Measurements from ENCODE around the gene RELN. TPM values are rescaled to one million over a fixed set of nuclear protein-coding genes. Genes with fewer than 3 reads are reported as not detected.

The RELN gene
- total and polyA plus RNA-seq, 10 of the 15 experiments (the other 5 are each of a cell fraction or from before 2014, with no cell fraction given) = 0.11 to 0.21 TPM; not detected in 8

- POLR2A ChIA-PET = no interaction called here
- Histone ChIP-seq H3K36me3 (ENCODE audit: control insufficient read depth in 2 of 2, insufficient read depth in 2 of 2, low read length in 1 of 2) (no peaks in the 10 kb centered on the region), H3K4me1 (ENCODE audit: control insufficient read depth, insufficient read depth, low read length) (no peaks in the 10 kb centered on the region), H4K20me1 (ENCODE audit: control insufficient read depth, insufficient read depth) (no peaks in the 10 kb centered on the region), H2AFZ (ENCODE audit: control insufficient read depth, low read depth, low read length) (no peak overlapping the region), H3K4me3 (no peak overlapping the region), H3K27me3 (replicated peaks in 1 of 2; ENCODE audit: control insufficient read depth in 2 of 2, insufficient read depth in 2 of 2, low read length in 1 of 2) (no peaks in the 10 kb centered on the region), H3K4me2 (ENCODE audit: control insufficient read depth, insufficient read depth) (no peak overlapping the region), H3K79me2 (ENCODE audit: control insufficient read depth, insufficient read depth, low read length) (no peaks in the 10 kb centered on the region), H3K27ac (ENCODE audit: control insufficient read depth, insufficient read depth) (no peak overlapping the region), H3K9ac (ENCODE audit: control insufficient read depth, insufficient read depth, low read length) (no peak overlapping the region), H3K9me3 (replicated peaks; ENCODE audit: control insufficient read depth, insufficient read depth, low read length) (no peaks in the 10 kb centered on the region)
- no peak for ATAC-seq
- in situ Hi-C loops (cut with MboI) (no loop called here), intact Hi-C loops (cut with micrococcal nuclease; ENCODE audit: unreplicated experiment) (no loop called here)
- CTCF ChIA-PET = no interaction called here
- no TSS peak for BruUV-seq (replicated peaks)
- RAD21 ChIA-PET (ENCODE audit: unreplicated experiment) = no interaction called here
- DNase-seq (ENCODE audit: low read depth, low spot score) = no peak
- SMC1A ChIA-PET (ENCODE audit: uncharacterized antibody, unreplicated experiment) = no interaction called here
- no peak for FAIRE-seq
- 0% methylated on average over 1 of the region's 1 CpG for WGBS (ENCODE audit: insufficient coverage, insufficient replicate concordance, low lambda C conversion rate, missing lambda C conversion rate)
- TF ChIP-seq KAT2A (conservative IDR thresholded peaks at IDR 0.05; ENCODE audit: control insufficient read depth, low read depth, low read length) = no peak
These were observed 240.8 kb downstream of the RELN start for GRCh38 chr7:103748680-103749079.

- H3K36me3 ChIP-seq (ENCODE audit: control insufficient read depth in 2 of 2, insufficient read depth in 2 of 2, low read length in 1 of 2) = no peaks in the 10 kb centered on the region
- intact Hi-C loops (cut with micrococcal nuclease; ENCODE audit: unreplicated experiment) (no loop called here), in situ Hi-C loops (cut with MboI) (no loop called here)
- no peak overlapping the region for H2AFZ ChIP-seq (ENCODE audit: control insufficient read depth, low read depth, low read length)
- no peak for FAIRE-seq
- SMC1A ChIA-PET (ENCODE audit: uncharacterized antibody, unreplicated experiment) = interaction anchor here (1.7 kb wide), 1 partner anchor 20 kb away, joined by 4 read pairs; no protein-coding TSS in a partner anchor
- H3K27me3 ChIP-seq (replicated peaks in 1 of 2; ENCODE audit: control insufficient read depth in 2 of 2, insufficient read depth in 2 of 2, low read length in 1 of 2) = no peaks in the 10 kb centered on the region
- no TSS peak for BruUV-seq (replicated peaks)
- H3K27ac ChIP-seq (ENCODE audit: control insufficient read depth, insufficient read depth) = no peak overlapping the region
- POLR2A ChIA-PET = no interaction called here
- H3K9me3 ChIP-seq (replicated peaks; ENCODE audit: control insufficient read depth, insufficient read depth, low read length) = no peaks in the 10 kb centered on the region
- no peak overlapping the region for H3K4me2 ChIP-seq (ENCODE audit: control insufficient read depth, insufficient read depth)
- no peaks in the 10 kb centered on the region for H3K4me1 ChIP-seq (ENCODE audit: control insufficient read depth, insufficient read depth, low read length)
- CTCF ChIA-PET = no interaction called here
- no peak overlapping the region for H3K9ac ChIP-seq (ENCODE audit: control insufficient read depth, insufficient read depth, low read length)
- WGBS (ENCODE audit: insufficient coverage, insufficient replicate concordance, low lambda C conversion rate, missing lambda C conversion rate) = 33% methylated on average over 1 of the region's 1 CpG
- H3K79me2 ChIP-seq (ENCODE audit: control insufficient read depth, insufficient read depth, low read length) = no peaks in the 10 kb centered on the region
- no peak for DNase-seq (ENCODE audit: low read depth, low spot score)
- no peak for TF ChIP-seq MLLT1 (IDR thresholded peaks at IDR 0.05)
- no peak for TF ChIP-seq PBX3 (IDR thresholded peaks at IDR 0.05; ENCODE audit: insufficient replicate concordance, low read depth, low read length)
- no peak for TF ChIP-seq MYB (IDR thresholded peaks at IDR 0.05; ENCODE audit: borderline replicate concordance, low read depth, low read length)
- no peak for TF ChIP-seq REST (IDR thresholded peaks at IDR 0.05; ENCODE audit: low read depth, low read length)
- TF ChIP-seq CBX3 (IDR thresholded peaks at IDR 0.05; ENCODE audit: borderline replicate concordance, low read depth) = no peak
- no peak for TF ChIP-seq YY1 (IDR thresholded peaks at IDR 0.05; ENCODE audit: low read depth, low read length)
- no peaks in the 10 kb centered on the region for H4K20me1 ChIP-seq (ENCODE audit: control insufficient read depth, insufficient read depth)
- no peak for ATAC-seq
- no peak overlapping the region for H3K4me3 ChIP-seq
- RAD21 ChIA-PET (ENCODE audit: unreplicated experiment) = no interaction called here
These were observed 254.1 kb downstream of the RELN start for GRCh38 chr7:103735377-103735776.

Measured in GM12878 (cell line).